Measurements from ENCODE around the gene CAPZB.
"Not testable (repeated sequence)": the region's sequence is repeated elsewhere in the genome, so short reads cannot be mapped to it uniquely, and the experiment has no call there.

The CAPZB gene

DNA sequence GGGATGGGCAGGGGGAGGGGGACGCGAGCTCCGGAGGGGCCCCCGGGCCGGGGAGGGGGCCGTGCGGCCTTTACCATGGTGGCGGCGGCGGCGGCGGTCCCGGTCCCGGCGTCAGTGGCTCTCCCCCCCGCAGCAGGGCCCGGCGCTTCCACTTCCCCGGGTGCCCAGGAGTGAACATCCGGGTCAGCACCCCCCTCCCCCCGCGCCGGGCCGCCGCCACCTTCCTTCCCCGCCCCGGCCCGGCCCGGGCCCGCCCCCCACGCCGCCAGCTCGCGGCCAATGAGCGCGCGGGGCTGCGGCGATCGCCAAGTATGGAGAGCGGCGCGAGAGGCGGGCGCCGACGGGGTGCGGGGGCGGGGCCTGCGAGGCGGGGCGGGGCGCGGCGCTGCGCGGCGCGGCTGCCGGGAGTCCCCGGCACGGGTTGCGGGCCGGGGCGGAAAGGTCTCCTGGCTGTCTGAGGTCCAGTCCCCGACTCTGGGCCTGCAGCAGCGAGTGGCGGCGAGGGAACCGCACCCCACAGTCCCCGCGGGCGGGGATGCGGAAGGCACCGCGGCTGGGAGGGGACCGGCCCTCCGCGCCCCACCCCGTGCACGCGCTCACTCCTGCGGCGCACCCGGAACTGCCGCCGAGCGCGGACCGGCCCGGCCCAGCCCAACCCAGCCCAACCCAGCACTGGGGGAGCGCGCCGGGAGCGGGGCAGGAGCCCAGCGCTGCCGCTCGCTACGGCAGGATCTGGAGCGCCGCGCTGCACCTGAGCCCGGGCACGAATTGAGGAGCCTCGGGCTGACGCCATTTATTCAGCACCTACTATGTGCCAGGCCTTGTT is at the start of gene CAPZB:
TSS of gene CAPZB (minus strand) at position 178 of the 826 bp plus-strand sequence. CDS start at position 77, 101 bp downstream.
- DNase-seq, result peak; percentile 94 to 95

DNA sequence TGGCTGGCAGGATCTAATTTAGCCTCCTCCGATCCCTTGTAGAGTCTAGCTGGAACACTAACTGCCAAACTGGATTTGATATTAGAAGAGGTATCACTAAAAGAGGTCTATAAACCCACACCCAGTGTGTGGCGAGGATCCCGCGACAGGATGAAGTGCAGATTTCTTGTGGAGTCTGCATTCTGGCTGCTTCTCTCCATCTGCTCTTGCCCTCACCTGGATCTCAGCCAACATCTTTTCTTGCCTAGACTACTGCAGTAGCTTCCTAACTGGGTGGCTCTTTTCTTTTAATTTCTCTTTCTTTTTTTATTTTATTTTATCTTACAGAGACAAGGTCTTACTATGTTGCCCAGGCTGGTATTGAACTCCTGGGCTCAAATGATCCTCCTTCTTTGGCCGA is 48.9 kb upstream of the CAPZB start:
- DNase-seq, result no peak

DNA sequence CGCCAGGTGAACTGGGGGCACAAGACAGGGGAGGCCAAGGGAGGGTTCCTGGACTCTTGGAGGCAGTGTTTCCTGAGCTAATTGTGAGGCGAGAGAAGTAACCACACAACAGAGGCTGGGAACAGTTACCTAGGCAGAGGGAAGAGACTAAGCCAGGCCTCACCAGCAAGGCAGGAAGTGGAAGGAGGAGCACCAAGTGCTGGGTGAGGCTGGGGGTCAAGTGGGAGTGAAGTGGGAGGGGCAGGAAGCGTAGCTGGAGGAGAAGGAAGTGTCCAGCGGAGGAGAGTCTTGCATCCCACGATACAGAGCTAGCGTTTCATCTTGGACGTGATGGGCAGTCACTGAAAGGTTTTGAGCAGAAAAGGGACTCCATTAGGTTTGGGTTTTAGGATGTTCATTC is 48.3 kb upstream of the CAPZB start:
- no peak for DNase-seq

DNA sequence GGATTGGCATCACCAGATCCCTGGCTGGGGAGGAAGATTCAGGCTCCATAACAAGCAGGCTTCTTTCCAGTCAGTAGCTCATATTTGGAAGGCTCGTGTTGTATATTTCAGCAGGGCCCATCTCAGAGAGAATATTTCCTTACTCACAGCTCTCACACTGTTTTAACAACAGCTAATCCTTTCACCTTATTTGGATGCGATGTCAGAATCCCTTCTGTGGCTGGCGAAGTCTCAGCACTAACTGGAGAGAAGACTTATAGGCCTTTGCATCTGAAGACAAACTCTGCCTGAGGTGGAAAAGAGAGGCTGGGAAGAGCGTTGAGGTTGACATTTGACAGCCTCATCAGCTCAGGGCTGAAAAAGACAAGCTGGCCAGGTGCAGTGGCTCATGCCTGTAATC is 47.2 kb upstream of the CAPZB start:
- no peak for DNase-seq

DNA sequence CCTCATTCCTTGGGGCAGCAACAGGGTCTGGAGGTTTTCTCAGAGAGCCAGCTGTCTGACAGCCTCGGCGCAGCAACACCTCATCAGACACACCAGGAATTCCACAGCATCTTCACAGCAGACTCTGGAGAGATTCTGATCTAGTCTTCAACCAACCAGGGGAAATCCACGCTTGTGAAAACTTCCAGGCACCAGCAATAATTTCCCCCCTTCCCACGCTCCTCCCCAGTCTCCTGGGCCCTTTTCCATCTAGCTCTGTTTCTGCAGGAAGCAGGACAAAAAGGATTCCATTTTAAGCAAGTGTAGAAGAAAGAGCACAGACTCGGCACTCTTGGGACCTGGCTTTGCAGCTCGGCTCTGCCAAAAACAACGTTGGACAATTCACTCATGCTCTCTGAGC is 44.3 kb upstream of the CAPZB start:
- no peak for DNase-seq

DNA sequence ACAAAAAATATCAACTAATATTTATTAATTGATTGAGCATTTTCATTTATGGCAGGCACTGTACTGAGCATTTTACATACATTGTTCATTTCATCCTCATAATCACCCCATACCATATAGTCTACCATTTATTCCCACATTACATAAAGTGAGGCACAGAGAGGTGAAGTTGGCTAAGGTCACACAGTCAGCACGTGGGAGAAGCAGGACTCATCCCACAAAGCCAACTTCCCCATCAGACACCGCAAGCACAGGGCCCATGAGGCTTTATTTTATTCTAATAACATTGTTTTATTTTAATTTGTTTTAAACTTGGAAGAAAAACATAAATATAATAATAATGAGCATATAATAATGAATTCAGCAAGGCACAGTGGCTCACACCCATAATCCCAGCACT is 43.1 kb upstream of the CAPZB start:
- DNase-seq, result no peak

DNA sequence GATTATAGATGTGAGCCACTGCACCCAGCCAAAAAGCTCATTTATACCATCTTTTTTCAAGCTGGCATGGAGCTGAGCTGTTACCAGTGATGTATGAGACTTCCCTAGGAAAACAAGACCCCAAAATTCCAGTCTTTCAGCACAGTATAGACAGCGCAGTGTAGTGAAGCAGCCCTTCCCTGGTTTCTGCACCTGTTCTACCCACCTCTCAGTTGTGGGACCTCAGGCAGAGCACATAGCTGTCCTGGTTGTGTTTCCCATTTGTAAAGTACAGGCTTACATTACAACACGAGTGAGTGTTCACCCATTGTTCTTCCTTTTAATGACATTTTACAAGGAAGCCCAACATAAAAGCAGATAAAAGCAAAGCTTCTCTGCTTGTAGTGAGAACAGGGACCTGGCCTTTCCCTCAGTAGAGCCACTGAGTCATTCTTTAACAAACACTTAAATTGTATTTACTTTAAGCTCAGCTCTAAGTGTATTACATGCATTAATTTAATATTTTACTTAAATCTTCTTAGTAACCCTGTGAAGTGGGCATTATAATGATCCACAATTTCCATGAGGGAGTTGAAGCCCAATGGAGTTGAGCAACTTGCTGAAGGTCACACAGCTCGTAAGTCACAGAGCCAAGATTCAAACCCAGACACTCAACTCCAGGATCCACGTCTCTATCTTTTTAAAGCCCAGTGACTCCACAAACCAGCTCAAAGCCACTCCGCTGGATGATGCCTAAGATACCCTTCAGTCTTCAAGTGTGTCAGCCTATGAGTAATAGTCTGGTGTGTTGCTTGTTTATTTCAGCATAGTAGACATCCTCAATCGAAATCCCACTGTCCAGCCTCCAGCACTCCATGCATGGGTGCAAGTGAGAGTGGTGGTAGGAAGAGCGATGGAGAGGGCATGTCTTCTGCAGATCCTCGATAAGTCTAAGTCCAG is 40.5 kb upstream of the CAPZB start:
- no peak for DNase-seq

DNA sequence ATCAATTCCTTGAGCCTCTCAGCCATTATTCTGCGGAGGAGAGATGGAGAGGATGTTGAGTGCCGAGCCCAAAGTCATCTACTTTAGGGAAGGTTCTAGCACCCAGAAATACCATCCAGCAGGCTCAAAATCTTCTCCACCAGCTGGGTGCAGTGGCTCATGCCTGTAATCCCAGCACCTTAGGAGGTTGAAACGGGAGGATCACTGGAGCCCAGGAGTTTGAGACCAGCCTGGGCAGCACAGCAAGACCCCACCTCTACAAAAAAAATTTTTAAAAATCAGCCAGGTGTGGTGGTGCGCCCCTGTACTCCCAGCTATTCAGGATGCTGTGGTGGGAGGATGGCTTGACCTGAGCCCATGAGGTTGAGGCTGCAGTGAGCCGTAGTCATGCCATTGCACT is 39.5 kb upstream of the CAPZB start:
- DNase-seq, result no peak

DNA sequence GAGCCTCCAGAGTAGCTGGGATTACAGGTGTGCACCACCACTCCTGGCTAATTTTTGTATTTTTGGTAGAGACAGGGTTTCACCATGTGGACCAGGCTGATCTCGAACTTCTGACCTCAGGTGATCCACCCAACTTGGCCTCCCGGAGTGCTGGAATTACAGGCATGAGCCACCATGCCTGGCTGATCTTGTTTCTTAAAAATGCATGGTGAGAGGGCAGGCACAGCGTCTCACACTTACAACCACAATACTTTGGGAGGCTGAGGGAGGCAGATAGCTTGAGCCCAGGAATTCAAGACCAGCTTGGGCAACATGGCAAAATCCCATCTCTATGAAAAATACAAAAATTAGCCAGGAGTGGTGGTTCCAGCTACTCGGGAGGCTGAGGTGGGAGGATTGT is 37.2 kb upstream of the CAPZB start:
- DNase-seq, result not testable (repeated sequence)

DNA sequence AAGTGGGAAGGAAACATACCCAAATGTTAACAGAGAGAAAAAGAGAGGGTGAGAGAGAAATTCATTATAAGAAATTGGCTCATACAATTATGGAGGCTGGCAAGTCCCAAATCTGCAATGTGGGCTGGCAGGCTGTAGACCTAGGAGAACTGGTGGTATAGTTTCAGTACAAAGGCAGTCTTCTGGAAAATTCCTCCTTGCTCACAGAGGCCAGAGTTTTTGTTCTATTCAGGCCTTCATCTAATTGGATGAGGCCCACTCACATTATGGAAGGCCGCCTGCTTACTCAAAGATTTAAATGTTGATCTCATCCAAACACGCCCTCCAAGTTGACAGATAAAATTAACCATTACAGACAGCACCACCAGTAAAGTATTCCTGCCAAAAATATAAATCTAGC is 36.1 kb upstream of the CAPZB start:
- DNase-seq, result no peak

DNA sequence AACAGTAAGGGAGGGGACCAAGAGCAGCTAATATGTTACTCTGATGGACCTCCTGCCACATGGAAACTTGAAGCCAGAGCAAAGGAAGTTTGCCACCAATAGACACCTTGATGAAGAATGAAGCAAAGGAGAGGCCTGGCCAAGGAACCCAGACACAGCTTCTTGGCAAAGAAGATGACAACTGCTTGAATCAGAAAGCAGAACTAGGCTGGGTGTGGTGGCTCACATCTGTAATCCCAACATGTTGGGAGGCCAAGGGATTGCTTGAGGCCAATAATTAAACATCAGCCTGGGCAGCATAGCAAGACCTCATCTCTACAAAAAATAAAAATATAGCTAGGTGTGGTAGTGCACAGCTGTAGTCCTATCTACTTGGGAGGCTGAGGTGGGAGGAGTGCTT is 31.7 kb upstream of the CAPZB start:
- no peak for DNase-seq

DNA sequence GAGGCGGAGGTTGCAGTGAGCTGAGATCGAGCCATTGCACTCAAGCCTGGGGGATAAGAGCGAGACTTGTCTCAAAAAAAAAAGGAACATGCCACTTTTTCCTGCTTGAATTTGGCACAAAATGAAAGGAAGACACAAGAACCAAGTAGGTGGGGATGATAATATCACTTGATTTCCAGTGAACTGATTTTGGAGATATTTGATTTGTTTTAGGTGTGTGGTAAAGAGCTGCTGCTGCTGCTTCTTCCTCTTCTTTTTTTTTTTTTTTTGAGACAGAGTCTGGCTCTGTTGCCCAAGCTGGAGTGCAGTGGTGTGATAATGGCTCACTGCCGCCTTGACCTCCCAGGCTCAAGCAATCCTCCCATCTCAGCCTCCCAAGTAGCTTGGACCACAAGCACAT is 29.9 kb upstream of the CAPZB start:
- DNase-seq, result no peak

DNA sequence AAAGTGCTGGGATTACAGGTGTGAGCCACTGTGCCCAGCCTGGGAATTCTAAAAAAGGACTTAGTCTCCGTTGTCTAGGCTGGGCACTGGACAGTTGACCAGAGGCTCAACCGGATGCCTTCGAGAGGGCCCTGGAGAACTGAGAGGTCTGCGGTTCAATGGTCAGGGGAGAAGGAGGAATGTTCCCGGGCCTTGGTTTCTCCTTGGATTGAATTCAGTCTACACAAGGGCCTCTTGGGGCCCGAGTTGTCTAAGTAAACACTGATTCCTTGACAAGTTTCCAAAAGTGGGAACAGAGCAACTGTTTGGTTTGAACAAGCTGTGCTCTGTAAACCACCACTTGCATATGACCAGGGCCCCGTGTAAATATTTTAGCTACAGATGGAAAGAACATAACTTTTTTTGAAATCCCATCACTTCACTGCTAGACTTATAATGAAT is 29.1 kb upstream of the CAPZB start:
- no peak for DNase-seq

DNA sequence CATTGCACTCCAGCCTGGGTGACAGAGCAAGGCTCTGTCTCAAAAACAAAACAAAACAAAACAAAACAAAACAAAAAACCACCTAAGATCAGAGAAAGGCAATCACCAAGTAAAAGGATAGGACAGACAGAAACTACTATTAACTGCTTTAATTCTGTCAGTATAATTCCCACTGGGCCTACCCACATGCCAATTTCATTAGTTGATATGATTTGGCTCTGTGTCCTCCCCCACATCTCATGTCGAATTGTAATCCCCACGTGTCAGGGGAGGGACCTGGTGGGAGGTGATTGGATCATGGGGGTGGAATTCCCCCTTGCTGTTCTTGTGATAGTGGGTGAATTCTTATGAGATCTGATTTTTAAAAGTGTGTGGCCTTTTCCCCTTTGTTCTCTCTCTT is 27.2 kb upstream of the CAPZB start:
- DNase-seq, result no peak

DNA sequence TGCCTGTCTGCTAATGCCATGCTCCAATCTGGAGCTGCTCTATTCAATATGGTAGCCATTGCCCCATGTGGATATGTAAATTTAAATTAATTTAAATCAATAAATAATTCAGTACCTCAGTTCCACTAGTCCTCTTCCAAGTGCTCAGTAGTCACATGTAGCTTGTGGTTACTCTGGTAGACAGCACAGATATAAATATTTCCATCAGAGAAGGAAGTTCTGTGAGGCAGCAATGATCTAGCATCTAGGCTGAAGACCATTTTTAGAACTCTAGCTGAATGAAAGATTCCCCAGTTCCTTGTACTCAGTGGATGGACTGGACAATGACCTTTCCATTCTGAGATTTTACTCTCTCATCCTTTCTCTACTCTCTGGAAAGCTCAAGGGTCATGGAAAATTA is 25.8 kb upstream of the CAPZB start:
- DNase-seq, result no peak

DNA sequence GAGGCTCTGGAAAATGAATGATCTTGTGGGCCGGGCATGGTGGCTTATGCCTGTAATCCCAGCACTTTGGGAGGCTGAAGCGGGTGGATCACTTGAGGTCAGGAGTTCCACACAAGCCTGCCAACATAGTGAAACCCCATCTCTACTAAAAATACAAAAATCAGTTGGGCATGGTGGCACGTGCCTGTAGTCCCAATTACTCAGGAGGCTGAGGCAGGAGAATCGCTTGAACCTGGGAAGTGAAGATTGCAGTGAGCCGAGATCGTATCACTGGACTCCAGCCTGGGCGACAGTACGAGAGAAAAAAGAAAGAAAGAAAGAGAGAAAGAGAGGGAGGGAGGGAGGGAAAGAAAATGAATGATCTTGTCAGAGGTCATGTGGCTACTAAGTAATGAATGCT is 24.3 kb upstream of the CAPZB start:
- not testable (repeated sequence) for DNase-seq

DNA sequence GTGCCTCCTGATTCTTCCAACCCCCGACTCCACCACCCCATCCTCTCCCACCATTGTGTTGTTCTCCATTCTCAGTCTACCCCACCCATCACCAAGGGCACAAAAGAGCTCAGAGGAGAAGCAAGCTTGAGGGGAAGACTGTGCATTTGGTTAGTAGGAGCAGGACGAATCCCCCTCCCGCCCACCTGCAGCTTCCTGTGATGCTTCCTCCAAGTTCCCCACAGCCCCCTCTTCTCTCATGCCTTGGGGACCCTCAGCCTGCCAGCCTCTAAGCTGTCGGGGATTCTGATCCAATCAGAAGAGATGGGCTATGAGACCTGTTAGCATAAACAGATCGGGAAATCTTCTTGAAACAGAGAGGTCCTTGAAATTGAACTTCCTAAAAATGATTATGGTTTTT is 22.2 kb upstream of the CAPZB start:
- no peak for DNase-seq

DNA sequence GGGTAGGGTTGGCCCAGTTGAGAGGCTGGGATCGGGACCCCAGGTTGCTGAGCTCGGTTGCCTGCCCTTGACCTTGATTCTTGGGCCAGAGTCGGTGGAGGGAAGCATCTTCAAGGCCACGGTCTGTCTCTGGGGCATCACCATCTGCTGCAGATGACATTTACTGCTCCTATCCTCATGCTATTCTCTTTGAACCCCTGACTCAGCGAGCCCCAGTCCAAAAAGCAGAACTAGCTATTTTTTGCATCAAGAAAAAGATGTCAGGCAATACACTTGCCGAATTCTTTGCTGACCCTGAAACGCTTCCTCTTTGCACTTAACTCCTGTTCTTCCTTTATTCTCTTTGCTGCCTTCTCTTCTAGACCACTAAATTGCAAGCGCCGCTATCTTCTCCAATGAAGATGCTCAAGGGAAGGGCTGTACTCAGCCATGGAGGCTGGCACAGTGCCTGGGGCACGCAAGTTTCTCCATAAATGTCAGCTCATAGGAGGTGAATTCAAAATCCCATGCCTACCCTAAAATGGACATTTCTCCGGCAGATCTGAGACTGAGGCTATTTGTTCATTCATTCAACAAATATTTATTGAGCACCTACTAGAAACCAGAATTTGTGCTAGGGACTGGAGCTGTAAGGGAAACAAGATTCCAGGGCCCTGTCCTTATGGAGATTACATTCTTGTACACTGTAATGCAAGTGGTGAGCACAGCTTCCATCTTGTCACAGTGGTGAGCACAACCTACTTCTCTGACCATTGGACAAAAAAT is 20.5 kb upstream of the CAPZB start:
- no peak for DNase-seq

DNA sequence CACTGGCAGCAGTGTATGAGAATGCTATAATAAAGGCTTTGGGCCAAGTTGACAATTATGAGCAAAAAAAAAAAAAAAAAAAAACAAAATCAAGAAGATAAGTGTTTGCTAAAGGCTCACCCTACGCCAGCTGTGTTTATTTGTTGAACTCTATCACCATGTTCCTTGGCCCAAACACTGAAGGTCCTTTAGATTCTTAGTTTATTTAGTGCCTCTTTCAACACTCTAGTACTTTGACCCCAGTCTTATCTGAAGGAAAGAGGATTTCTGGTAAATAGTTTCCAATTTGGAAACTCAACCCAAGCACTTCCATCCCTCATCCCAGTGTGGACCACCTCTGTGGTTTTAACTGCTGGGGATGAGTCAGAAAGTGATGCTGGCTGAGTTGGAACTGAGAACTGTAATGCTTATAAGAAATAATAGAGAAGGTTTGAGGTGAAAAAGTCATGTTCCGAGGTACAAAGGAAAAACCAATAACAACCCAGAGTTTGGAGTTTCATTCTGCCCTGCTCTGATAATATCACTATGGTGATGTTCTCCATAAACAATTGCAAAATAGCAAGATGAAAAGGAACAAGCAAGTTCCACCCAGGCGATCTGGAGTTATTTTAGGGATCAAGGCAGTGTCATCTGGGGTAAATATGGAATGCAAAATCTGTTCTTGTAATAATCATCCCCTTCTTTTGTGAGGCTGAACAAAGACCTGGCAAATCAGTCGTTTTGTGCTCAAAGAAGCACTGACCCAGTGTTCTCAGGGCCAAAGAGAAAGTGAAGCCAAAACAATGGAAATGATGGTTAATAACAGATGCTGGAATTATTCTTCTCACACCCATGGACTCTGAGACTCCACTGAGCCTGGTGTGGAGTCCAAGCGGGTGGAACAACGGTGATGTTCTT is 19.7 kb upstream of the CAPZB start:
- DNase-seq, result no peak

DNA sequence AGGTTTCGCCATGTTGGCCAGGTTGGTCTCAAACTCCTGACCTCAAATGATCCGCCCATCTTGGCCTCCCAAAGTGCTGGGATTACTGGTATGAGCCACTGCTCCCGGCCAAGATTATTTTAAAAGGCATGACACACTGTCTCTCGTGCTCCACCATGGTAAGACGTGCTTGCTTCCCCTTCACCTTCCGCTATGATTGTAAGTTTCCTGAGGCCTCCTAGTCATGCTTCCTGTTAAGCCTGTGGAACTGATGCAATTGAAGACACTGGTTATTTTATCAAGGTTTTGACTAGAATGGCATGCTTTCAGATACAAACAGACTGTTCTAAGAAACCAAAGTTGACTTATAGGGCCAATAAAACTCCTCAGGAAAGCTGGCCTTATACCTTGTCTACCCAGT is 16.9 kb upstream of the CAPZB start:
- DNase-seq, result not testable (repeated sequence)

DNA sequence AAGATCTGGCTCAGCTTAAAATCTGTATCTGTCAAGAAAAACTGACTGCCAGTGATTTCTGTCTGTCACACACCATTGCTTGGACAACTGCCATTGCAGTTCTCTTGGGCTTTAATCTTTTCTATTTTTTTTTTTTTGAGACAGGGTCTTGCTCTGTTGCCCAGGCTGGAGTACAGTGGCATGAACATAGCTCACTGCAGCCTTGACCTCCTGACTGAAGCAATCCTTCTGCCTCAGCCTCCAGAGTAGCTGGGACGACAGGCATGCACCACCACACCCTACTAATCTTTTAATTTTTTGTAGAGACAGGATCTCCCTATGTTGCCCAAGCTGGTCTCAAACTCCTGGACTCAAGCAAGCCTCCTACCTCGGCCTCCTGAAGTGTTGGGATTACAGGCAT is 14.5 kb upstream of the CAPZB start:
- DNase-seq, result not testable (repeated sequence)

DNA sequence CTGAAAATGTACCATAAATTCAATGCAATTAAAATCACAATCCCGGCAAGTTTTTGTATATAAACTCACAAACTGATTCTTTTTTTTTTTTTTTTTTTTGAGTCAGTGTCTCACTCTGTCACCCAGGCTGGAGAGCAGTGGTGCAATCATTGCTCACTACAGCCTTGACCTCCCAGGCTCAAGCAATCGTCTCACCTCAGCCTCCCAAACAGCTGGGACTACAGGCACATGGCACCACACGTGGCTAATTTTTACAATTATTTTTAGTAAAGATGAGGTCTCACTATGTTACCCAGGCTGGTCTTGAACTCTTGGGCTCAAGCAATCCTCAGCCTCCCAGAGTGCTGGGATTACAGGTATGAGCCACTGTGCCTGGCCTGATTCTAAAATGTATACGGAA is 12.1 kb upstream of the CAPZB start:
- DNase-seq, result not testable (repeated sequence)
